OCI-LY3 (cell line): ENCODE results near the gene RDH5.

ENCODE experiments used
- EZH2phosphoT487 ChIP-seq: fragments of 200-600 bp; shearing (Covaris generic); IDR thresholded peaks from 2 replicates; pipeline ENCODE4 v1.6.1; 2018; ENCODE audit warnings: antibody characterized with exemption, mixed run types, low read depth
- TF ChIP-seq, protein P1 (sequence below): fragments of 200-600, 300-600 bp; sonication (generic); IDR thresholded peaks from 2 replicates; pipeline ENCODE4 v1.5.1; 2014; ENCODE audit warnings: antibody characterized with exemption, low read length, low read depth

GRCh38 chr12:55687746-55688145 is 32.4 kb upstream of the RDH5 start:
- TF ChIP-seq, protein P1, sequence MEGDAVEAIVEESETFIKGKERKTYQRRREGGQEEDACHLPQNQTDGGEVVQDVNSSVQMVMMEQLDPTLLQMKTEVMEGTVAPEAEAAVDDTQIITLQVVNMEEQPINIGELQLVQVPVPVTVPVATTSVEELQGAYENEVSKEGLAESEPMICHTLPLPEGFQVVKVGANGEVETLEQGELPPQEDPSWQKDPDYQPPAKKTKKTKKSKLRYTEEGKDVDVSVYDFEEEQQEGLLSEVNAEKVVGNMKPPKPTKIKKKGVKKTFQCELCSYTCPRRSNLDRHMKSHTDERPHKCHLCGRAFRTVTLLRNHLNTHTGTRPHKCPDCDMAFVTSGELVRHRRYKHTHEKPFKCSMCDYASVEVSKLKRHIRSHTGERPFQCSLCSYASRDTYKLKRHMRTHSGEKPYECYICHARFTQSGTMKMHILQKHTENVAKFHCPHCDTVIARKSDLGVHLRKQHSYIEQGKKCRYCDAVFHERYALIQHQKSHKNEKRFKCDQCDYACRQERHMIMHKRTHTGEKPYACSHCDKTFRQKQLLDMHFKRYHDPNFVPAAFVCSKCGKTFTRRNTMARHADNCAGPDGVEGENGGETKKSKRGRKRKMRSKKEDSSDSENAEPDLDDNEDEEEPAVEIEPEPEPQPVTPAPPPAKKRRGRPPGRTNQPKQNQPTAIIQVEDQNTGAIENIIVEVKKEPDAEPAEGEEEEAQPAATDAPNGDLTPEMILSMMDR = no peak
- TF ChIP-seq EZH2phosphoT487 = no peak
